Panc1 (cell line): ENCODE results near the gene ERCC1. TPM values are rescaled to one million over a fixed set of nuclear protein-coding genes. Genes with fewer than 3 reads are reported as not detected.

ENCODE experiments used
- ATAC-seq: fragments of 200-7000 bp; cut with Tn5 transposase; 2 replicates; pipeline ENCODE4 v1.9.1; 2020; ENCODE audit warnings: mild to moderate bottlenecking, moderate library complexity
- BruUV-seq: library from RNA; stranded (reverse); fragments of 400-500 nt; replicated peaks from 2 replicates; lab custom pipeline; 2021; lab: Mats Ljungman, UMichigan
- CTCF ChIA-PET: fragments of 300-600 bp; sonication (Branson Sonifier 250); formaldehyde crosslinking; loops from one replicate; lab custom pipeline; 2022; ENCODE audit warnings: antibody characterized with exemption; lab: Charles Lee
- POLR2A ChIA-PET: fragments of 300-600 bp; sonication (Branson Sonifier 250); formaldehyde crosslinking; loops from one replicate; lab custom pipeline; 2022; ENCODE audit warnings: antibody characterized with exemption; lab: Charles Lee
- DNase-seq: peaks from one replicate; pipeline ENCODE4 v3.0.0-alpha.2; 2010; ENCODE audit warnings: low read depth, low spot score
- H3K27ac ChIP-seq: 2 replicates; pipeline ENCODE4 v1.5.1; 2011; ENCODE audit warnings: mild to moderate bottlenecking, low read length, inconsistent platforms
- H3K27me3 ChIP-seq: fragments of 200-500 bp; sonication (Bioruptor generic); 2 replicates; pipeline ENCODE4 v1.6.0; 2014; ENCODE audit warnings: low read length, inconsistent platforms; ENCODE audit not compliant: control insufficient read depth, insufficient read depth
- H3K36me3 ChIP-seq: fragments of 200-500 bp; sonication (Bioruptor generic); 2 replicates; pipeline ENCODE4 v1.5.1; 2014; ENCODE audit warnings: inconsistent platforms, mild to moderate bottlenecking, low read length, moderate library complexity; ENCODE audit not compliant: control insufficient read depth, insufficient read depth
- H3K4me1 ChIP-seq: 2 replicates; pipeline ENCODE4 v1.5.1; 2011; ENCODE audit warnings: inconsistent platforms, mild to moderate bottlenecking, low read length, moderate library complexity; ENCODE audit not compliant: control insufficient read depth, insufficient read depth
- H3K4me3 ChIP-seq, 2 experiments: 2 replicates each; pipeline ENCODE4 v1.5.1; 2011 to 2012; ENCODE audit warnings: low read depth in 2 of 2, low read length in 2 of 2, mild to moderate bottlenecking in 2 of 2, inconsistent platforms in 1 of 2, moderate library complexity in 1 of 2
- H3K9me3 ChIP-seq: fragments of 200-500 bp; sonication (Bioruptor generic); 2 replicates; pipeline ENCODE4 v1.5.1; 2014; ENCODE audit warnings: low read depth, mild to moderate bottlenecking, inconsistent platforms, low read length, moderate library complexity; ENCODE audit not compliant: control insufficient read depth, insufficient read depth
- POLR2AphosphoS5 ChIP-seq: IDR thresholded peaks from 2 replicates; pipeline ENCODE4 v1.6.1; 2012; ENCODE audit warnings: mild to moderate bottlenecking, low read depth, low read length, moderate library complexity
- SIN3A ChIP-seq: IDR thresholded peaks from 2 replicates; pipeline ENCODE4 v1.6.1; 2012; ENCODE audit warnings: low read depth, mild to moderate bottlenecking, low read length, moderate library complexity, borderline replicate concordance; ENCODE audit not compliant: insufficient read depth
- TCF7L2 ChIP-seq: IDR thresholded peaks from 2 replicates; pipeline ENCODE4 v1.6.1; 2011; ENCODE audit warnings: mild to moderate bottlenecking, low read depth, low read length, inconsistent platforms
- in situ Hi-C: cut with HindIII; loops from 2 replicates; pipeline ENCODE4 v1.10.0; 2016; ENCODE audit warnings: low sequenced_read_pairs, low pct_unique_long_range_greater_than_20kb
- intact Hi-C: fragments of 100-400 bp; cut with micrococcal nuclease; formaldehyde crosslinking; loops from one replicate; pipeline ENCODE4 v1.10.0; 2022; ENCODE audit not compliant: unreplicated experiment
- total RNA-seq: library from RNA; stranded (reverse); gene quantifications from one replicate; pipeline ENCODE4 v1.2.1, GENCODE V29; 2021; ENCODE audit not compliant: unreplicated experiment
- TF ChIP-seq, protein P1 (sequence below), 2 experiments: IDR thresholded peaks; 2 replicates each; pipeline ENCODE4 v1.6.1; 2011 to 2012; ENCODE audit warnings: low read depth in 2 of 2, control low read depth in 1 of 2, low read length in 1 of 2, mild to moderate bottlenecking in 1 of 2, moderate library complexity in 1 of 2; ENCODE audit not compliant: insufficient read depth in 1 of 2
- TF ChIP-seq, protein P2 (sequence below): fragments of 450-650 bp; IDR thresholded peaks from 2 replicates; pipeline ENCODE4 v1.5.1; 2017; ENCODE audit warnings: mild to moderate bottlenecking

The ERCC1 gene
- total RNA-seq, 1 experiment from 2014 or later, result 80.3 TPM

GRCh38 chr19:45361608-45362007 lies 62.1 kb downstream of the ERCC1 start:
- BruUV-seq, result no TSS peak
- intact Hi-C loops, result no loop called here
- Histone ChIP-seq H3K27me3 (no peaks in the 10 kb centered on the region), H3K4me3 (no peak overlapping the region), H3K27ac (no peak overlapping the region), H3K36me3 (no peaks in the 10 kb centered on the region), H3K9me3 (no peaks in the 10 kb centered on the region), H3K4me1 (no peaks in the 10 kb centered on the region)
- TF ChIP-seq, protein P1, sequence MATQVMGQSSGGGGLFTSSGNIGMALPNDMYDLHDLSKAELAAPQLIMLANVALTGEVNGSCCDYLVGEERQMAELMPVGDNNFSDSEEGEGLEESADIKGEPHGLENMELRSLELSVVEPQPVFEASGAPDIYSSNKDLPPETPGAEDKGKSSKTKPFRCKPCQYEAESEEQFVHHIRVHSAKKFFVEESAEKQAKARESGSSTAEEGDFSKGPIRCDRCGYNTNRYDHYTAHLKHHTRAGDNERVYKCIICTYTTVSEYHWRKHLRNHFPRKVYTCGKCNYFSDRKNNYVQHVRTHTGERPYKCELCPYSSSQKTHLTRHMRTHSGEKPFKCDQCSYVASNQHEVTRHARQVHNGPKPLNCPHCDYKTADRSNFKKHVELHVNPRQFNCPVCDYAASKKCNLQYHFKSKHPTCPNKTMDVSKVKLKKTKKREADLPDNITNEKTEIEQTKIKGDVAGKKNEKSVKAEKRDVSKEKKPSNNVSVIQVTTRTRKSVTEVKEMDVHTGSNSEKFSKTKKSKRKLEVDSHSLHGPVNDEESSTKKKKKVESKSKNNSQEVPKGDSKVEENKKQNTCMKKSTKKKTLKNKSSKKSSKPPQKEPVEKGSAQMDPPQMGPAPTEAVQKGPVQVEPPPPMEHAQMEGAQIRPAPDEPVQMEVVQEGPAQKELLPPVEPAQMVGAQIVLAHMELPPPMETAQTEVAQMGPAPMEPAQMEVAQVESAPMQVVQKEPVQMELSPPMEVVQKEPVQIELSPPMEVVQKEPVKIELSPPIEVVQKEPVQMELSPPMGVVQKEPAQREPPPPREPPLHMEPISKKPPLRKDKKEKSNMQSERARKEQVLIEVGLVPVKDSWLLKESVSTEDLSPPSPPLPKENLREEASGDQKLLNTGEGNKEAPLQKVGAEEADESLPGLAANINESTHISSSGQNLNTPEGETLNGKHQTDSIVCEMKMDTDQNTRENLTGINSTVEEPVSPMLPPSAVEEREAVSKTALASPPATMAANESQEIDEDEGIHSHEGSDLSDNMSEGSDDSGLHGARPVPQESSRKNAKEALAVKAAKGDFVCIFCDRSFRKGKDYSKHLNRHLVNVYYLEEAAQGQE (IDR thresholded peaks at IDR 0.05; ENCODE audit: insufficient read depth in 1 of 2, low read depth in 2 of 2, low read length in 1 of 2), result no peak
- TF ChIP-seq TCF7L2, result no peak
- TF ChIP-seq, protein P2, sequence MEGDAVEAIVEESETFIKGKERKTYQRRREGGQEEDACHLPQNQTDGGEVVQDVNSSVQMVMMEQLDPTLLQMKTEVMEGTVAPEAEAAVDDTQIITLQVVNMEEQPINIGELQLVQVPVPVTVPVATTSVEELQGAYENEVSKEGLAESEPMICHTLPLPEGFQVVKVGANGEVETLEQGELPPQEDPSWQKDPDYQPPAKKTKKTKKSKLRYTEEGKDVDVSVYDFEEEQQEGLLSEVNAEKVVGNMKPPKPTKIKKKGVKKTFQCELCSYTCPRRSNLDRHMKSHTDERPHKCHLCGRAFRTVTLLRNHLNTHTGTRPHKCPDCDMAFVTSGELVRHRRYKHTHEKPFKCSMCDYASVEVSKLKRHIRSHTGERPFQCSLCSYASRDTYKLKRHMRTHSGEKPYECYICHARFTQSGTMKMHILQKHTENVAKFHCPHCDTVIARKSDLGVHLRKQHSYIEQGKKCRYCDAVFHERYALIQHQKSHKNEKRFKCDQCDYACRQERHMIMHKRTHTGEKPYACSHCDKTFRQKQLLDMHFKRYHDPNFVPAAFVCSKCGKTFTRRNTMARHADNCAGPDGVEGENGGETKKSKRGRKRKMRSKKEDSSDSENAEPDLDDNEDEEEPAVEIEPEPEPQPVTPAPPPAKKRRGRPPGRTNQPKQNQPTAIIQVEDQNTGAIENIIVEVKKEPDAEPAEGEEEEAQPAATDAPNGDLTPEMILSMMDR, result no peak
- no peak for TF ChIP-seq SIN3A
- TF ChIP-seq POLR2AphosphoS5, result no peak
- ATAC-seq (no peak), DNase-seq (no peak)
- in situ Hi-C loops, result no loop called here
- CTCF ChIA-PET, result no interaction called here
- POLR2A ChIA-PET, result no interaction called here

GRCh38 chr19:45358213-45358792 lies 65.4 kb downstream of the ERCC1 start:
- H3K4me1 ChIP-seq, result no peaks in the 10 kb centered on the region
- intact Hi-C loops (no loop called here), in situ Hi-C loops (no loop called here)
- H3K27me3 ChIP-seq, result no peaks in the 10 kb centered on the region
- no peak overlapping the region for H3K27ac ChIP-seq
- ATAC-seq (no peak), DNase-seq (no peak)
- H3K4me3 ChIP-seq, result no peak overlapping the region
- TF ChIP-seq, protein P2, result no peak
- TF ChIP-seq, protein P1 (IDR thresholded peaks at IDR 0.05; ENCODE audit: insufficient read depth in 1 of 2, low read depth in 2 of 2, low read length in 1 of 2), result no peak
- TF ChIP-seq TCF7L2 (no peak), SIN3A (no peak), POLR2AphosphoS5 (no peak)
- ChIA-PET CTCF (no interaction called here), POLR2A (no interaction called here)
- no peaks in the 10 kb centered on the region; the same call in 1 of the 2 replicates for H3K36me3 ChIP-seq
- BruUV-seq, result no TSS peak
- no peaks in the 10 kb centered on the region for H3K9me3 ChIP-seq
